Aorta (tissue), 5 donors: ENCODE measurements around the gene CDK6. TPM values are rescaled to one million over a fixed set of nuclear protein-coding genes. Genes with fewer than 3 reads are reported as not detected.

Source experiments
- ATAC-seq: fragments of 200-7000 bp; cut with Tn5 transposase; one replicate; pipeline ENCODE4 v1.9.1; 2022; ENCODE audit warnings: moderate library complexity; ENCODE audit not compliant: low FRiP score
- DNase-seq, 2 donors: peaks; one replicate each; pipeline ENCODE4 v3.0.0-alpha.2; 2020
- H3K27ac ChIP-seq, 2 donors: one replicate each; pipeline ENCODE4 v1.5.1; 2013; ENCODE audit warnings: low read length in 2 of 2, mild to moderate bottlenecking in 2 of 2, moderate library complexity in 2 of 2, control low read depth in 1 of 2, inconsistent platforms in 1 of 2, low read depth in 1 of 2
- H3K27me3 ChIP-seq, 2 donors: one replicate each; pipeline ENCODE4 v1.6.1; 2013; ENCODE audit warnings: control low read depth in 1 of 2, low read length in 1 of 2, mild to moderate bottlenecking in 1 of 2, moderate library complexity in 1 of 2; ENCODE audit not compliant: insufficient read depth in 2 of 2, control insufficient read depth in 1 of 2
- H3K36me3 ChIP-seq, 2 donors: one replicate each; pipeline ENCODE4 v1.6.1; 2013; ENCODE audit warnings: control low read depth in 1 of 2, low read length in 1 of 2, mild to moderate bottlenecking in 1 of 2; ENCODE audit not compliant: insufficient read depth in 2 of 2, control insufficient read depth in 1 of 2
- H3K4me1 ChIP-seq, 2 donors: one replicate each; pipeline ENCODE4 v1.6.1; 2013; ENCODE audit warnings: low read length in 2 of 2, control low read depth in 1 of 2, mild to moderate bottlenecking in 1 of 2, moderate library complexity in 1 of 2; ENCODE audit not compliant: insufficient read depth in 2 of 2, control insufficient read depth in 1 of 2
- H3K4me3 ChIP-seq, 2 donors: one replicate each; pipeline ENCODE4 v1.5.1; 2013; ENCODE audit warnings: low read length in 2 of 2, control low read depth in 1 of 2, mild to moderate bottlenecking in 1 of 2
- H3K9me3 ChIP-seq: one replicate; pipeline ENCODE4 v1.6.1; 2013; ENCODE audit warnings: mild to moderate bottlenecking, low read length; ENCODE audit not compliant: control insufficient read depth
- whole genome bisulfite sequencing, 2 donors: extraction: QIAGEN DNeasy Blood & Tissue Kit; methylation state at CpG; one replicate each; pipeline ENCODE4 v1.1.7; 2013; 5-methylcytosine and 5-hydroxymethylcytosine counted together
- intact Hi-C, 2 donors: fragments of 100-400 bp; cut with DNase I; formaldehyde crosslinking; loops; one replicate each; pipeline versions ENCODE4 v1.14.2 to v1.15.0; 2022
- polyA plus RNA-seq, 2 donors: library from polyadenylated mRNA; stranded (reverse); fragments of 200-250 nt; gene quantifications; one replicate each; pipeline ENCODE4 v1.2.3, GENCODE V29; 2013
- total RNA-seq, 2 donors: library from RNA; stranded (reverse); fragmentation: NEBNext Ultra II Directional; extraction: Animal tissue kit (Norgen Biotek cat#: 25700); gene quantifications; one replicate each; pipeline ENCODE4 v1.2.1, GENCODE V29; 2021
- donor health status: healthy with polysubstance abuse.
- donor health status: Bipolar disorder and iron deficiency.
- donor health status: DM: no; HTN: no; CAD: no.
- donor health status: DM: no; HTN: no; CAD: no.
- donor health status: DM: yes; HTN: yes; CAD: no.

The CDK6 gene
- total and polyA plus RNA-seq, 4 donors = 2.8 to 26.0 (median 11.4) TPM

- Histone ChIP-seq H3K27ac (no peak overlapping the region), H3K36me3 (no peaks in the 10 kb centered on the region), H3K9me3 (no peaks in the 10 kb centered on the region), H3K4me1 (peaks cover 1 to 2% of the 10 kb centered on the region in 2 donors), H3K4me3 (no peak overlapping the region), H3K27me3 (no peaks in the 10 kb centered on the region)
- 48 to 58% methylated on average over 3 of the region's 3 CpGs for WGBS, 2 donors
- ATAC-seq = no peak
- DNase-seq = no peak
- intact Hi-C loops = no loop called here
Observed at GRCh38 chr7:92827464-92828120, 8.8 kb downstream of the CDK6 start.

- WGBS, 2 donors = 70% methylated on average over 3 of the region's 3 CpGs
- DNase-seq (no peak), ATAC-seq (no peak)
- Histone ChIP-seq H3K27ac (no peak overlapping the region), H3K4me1 (peaks cover 1 to 2% of the 10 kb centered on the region in 2 donors), H3K4me3 (no peak overlapping the region), H3K27me3 (no peaks in the 10 kb centered on the region), H3K36me3 (no peaks in the 10 kb centered on the region), H3K9me3 (no peaks in the 10 kb centered on the region)
- intact Hi-C loops = no loop called here
Observed at GRCh38 chr7:92826258-92826938, 10.0 kb downstream of the CDK6 start.

DNA sequence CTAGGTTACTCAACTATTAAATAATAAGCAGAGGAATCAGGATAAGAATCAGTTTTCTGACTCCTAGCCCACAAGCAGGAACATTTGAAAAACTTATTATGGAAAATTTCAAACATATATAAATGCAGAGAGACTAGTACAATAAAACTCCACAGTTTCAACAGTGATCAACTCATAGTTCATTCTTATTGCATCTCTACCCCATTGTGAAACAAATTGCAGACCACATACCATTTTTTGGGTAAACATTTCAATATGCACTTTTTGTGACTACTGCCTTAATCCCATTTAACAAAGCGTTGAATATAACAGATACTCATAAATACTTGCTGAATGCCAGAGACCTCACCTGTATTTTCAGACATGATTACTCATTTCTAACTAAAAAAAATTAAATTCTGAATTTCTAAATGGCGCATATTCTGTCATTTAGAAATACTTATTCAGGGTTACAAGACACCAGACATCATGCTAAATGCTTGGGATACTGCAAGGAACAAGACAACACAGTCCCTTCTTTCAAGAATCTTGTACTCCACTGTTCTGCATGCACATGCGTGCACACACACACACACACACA, 11.4 kb downstream of the CDK6 start:
- intact Hi-C loops = no loop called here
- Histone ChIP-seq H3K27me3 (no peaks in the 10 kb centered on the region), H3K4me3 (no peak overlapping the region), H3K9me3 (no peaks in the 10 kb centered on the region), H3K4me1 (peaks cover 1 to 2% of the 10 kb centered on the region in 2 donors), H3K36me3 (no peaks in the 10 kb centered on the region), H3K27ac (no peak overlapping the region)
- WGBS, 2 donors = 94 to 98% methylated on average over 3 of the region's 3 CpGs
- no peak for DNase-seq
- no peak for ATAC-seq

DNA sequence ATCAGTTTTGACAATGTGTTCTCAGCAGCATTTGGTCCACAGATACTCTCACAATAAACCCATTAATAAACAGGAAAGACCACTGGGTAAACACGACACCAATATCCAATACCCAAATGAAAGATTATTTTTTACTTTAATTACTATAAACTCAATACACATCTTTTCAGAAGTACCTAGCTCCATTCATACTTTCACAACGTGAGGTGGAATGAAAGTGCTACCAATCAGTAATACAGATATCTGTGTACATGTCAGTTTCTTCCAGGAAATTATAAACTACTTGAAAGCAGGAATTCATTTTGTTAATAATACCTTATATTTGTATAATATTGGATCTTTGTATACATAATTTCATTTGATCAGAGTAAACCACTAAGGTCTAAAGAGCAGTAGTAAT, 11.9 kb downstream of the CDK6 start:
- peaks cover 1 to 2% of the 10 kb centered on the region in 2 donors for H3K4me1 ChIP-seq

GRCh38 chr7:92823042-92823441, 13.3 kb downstream of the CDK6 start:
- no peaks in the 10 kb centered on the region for H3K36me3 ChIP-seq
- no peak overlapping the region for H3K27ac ChIP-seq
- DNase-seq (no peak), ATAC-seq (no peak)
- 91 to 96% methylated on average over 1 of the region's 1 CpG for WGBS, 2 donors
- no peak overlapping the region for H3K4me3 ChIP-seq
- H3K9me3 ChIP-seq = no peaks in the 10 kb centered on the region
- H3K27me3 ChIP-seq = no peaks in the 10 kb centered on the region
- peaks cover 1 to 2% of the 10 kb centered on the region in 2 donors for H3K4me1 ChIP-seq
- intact Hi-C loops = no loop called here

More for the DNA sequence above, 11.9 kb downstream of the CDK6 start:
- Histone ChIP-seq H3K27me3 (no peaks in the 10 kb centered on the region), H3K27ac (no peak overlapping the region), H3K36me3 (no peaks in the 10 kb centered on the region), H3K9me3 (no peaks in the 10 kb centered on the region), H3K4me3 (no peak overlapping the region)
- WGBS, 2 donors = 59 to 77% methylated on average over 2 of the region's 2 CpGs
- ATAC-seq (no peak), DNase-seq (no peak)
- intact Hi-C loops = no loop called here

DNA sequence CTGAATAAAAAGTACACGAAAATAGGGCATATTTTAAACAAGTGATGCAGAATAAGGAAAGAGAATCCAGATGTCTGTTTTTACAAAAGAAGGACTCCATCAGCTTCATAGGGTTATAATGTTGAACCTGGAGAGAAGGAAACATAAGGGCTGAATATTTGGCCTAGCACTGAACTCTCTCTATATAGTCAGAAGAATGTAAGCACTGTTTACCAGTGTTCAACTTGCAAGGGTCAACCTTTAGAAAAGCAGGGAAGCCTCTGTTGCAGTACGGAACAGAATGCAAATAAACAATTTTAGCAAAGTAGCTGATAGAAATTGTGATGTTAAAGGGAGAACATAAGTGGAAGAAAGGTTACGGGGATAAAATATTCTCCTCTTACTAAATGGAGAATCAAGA, 16.2 kb downstream of the CDK6 start:
- Histone ChIP-seq H3K4me3 (no peak overlapping the region), H3K9me3 (no peaks in the 10 kb centered on the region), H3K27me3 (no peaks in the 10 kb centered on the region), H3K27ac (no peak overlapping the region), H3K36me3 (no peaks in the 10 kb centered on the region), H3K4me1 (peaks cover 1 to 2% of the 10 kb centered on the region in 2 donors)
- DNase-seq (no peak), ATAC-seq (no peak)
- intact Hi-C loops = no loop called here
- WGBS, 2 donors = 92% methylated on average over 3 of the region's 3 CpGs

DNA sequence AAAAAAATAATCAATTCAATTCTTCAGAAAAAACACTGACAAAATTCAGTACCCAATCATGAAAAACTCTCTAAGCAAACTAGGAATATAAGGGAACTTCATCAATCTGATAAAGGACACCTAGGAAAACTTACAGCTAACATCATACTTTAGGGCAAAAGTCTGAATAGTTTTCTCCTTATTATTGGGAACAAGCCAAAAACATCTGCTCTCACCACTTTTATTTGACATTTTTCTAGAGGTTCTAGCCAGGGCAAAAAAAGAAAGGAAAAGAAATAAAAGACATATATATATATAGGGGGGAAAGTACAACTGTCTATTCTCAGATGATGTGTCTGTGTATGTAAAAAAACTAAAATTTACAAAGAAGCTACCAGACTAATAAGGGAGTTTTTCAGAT, 19.0 kb downstream of the CDK6 start:
- DNase-seq (no peak), ATAC-seq (no peak)

DNA sequence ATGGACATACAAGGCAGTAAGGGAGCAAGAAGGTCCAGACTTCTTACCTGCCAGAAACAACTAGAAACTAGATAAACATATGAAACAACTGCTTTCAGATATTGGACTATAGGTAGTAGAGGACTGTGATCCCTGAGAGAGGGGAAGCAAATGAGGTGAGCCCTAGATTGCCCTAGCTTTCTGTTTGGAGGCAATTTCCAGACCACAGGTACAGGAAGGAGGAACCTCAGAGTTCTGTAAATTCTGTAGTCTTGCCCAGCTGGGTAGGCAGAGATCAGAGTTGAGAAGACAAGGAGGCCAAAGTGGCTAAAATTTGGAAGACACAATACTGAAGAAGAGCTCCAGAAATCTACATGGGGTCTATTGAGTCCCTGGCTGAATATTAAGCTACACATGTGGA, 21.0 kb downstream of the CDK6 start:
- ATAC-seq (no peak), DNase-seq (no peak)
- no peak overlapping the region for H3K4me3 ChIP-seq
- no peaks in the 10 kb centered on the region for H3K27me3 ChIP-seq
- no peaks in the 10 kb centered on the region for H3K36me3 ChIP-seq
- no peaks in the 10 kb centered on the region for H3K4me1 ChIP-seq
- H3K27ac ChIP-seq = no peak overlapping the region
- intact Hi-C loops = no loop called here
- H3K9me3 ChIP-seq = no peaks in the 10 kb centered on the region

More for the DNA sequence above, 19.0 kb downstream of the CDK6 start:
- H3K4me3 ChIP-seq = no peak overlapping the region
- intact Hi-C loops = no loop called here
- no peaks in the 10 kb centered on the region for H3K27me3 ChIP-seq
- no peaks in the 10 kb centered on the region for H3K9me3 ChIP-seq
- H3K36me3 ChIP-seq = no peaks in the 10 kb centered on the region
- H3K27ac ChIP-seq = no peak overlapping the region
- H3K4me1 ChIP-seq = no peaks in the 10 kb centered on the region
